K562 (cell line): ENCODE measurements around the gene SLC29A3. TPM values are rescaled to one million over a fixed set of nuclear protein-coding genes. Genes with fewer than 3 reads are reported as not detected.

Experiments
- AFF1 ChIP-seq, 2 experiments: fragments of 450-650 bp; IDR thresholded peaks; 2 replicates each; pipeline ENCODE4 v1.6.1; 2018; ENCODE audit warnings: mild to moderate bottlenecking in 2 of 2, low read depth in 1 of 2; ENCODE audit not compliant: partially characterized antibody in 2 of 2
- CLOCK ChIP-seq: fragments of 250-450 bp; sonication (Bioruptor Pico); IDR thresholded peaks from 2 replicates; pipeline ENCODE4 v1.4.0; 2020; ENCODE audit warnings: mild to moderate bottlenecking, moderate library complexity, borderline replicate concordance
- ETV5 ChIP-seq: sonication (generic); formaldehyde crosslinking; IDR thresholded peaks from 2 replicates; pipeline ENCODE4 v1.4.0; 2020; ENCODE audit warnings: low read depth, mild to moderate bottlenecking, missing genetic modification reagents
- GATA2 ChIP-seq: sonication (generic); formaldehyde crosslinking; IDR thresholded peaks from 2 replicates; pipeline ENCODE4 v1.4.0; 2020; ENCODE audit warnings: mild to moderate bottlenecking, missing genetic modification reagents
- NR2C2 ChIP-seq, 2 experiments: fragments of 200-800 bp in 1 of 2; sonication (Bioruptor generic) in 1 of 2; sonication (generic) in 1 of 2; formaldehyde crosslinking in 1 of 2; IDR thresholded peaks; 2 replicates each; pipeline versions ENCODE4 v1.6.1 to v1.8.0; 2016 to 2022; ENCODE audit warnings: mild to moderate bottlenecking in 1 of 2, missing compliant biosample characterization in 1 of 2, missing genetic modification characterization in 1 of 2, missing genetic modification reagents in 1 of 2
- SRSF9 ChIP-seq: fragments of 200-400 bp; formaldehyde crosslinking; IDR thresholded peaks from 2 replicates; pipeline ENCODE4 v1.6.1; 2017; ENCODE audit warnings: low read depth, low read length, borderline replicate concordance
- STAT5B ChIP-seq: fragments of 250-450 bp; sonication (Bioruptor Pico); IDR thresholded peaks from 2 replicates; pipeline ENCODE4 v1.8.0; 2021; ENCODE audit warnings: mild to moderate bottlenecking, inconsistent platforms
- TCF15 ChIP-seq: fragments of 250-450 bp; sonication (Bioruptor Pico); IDR thresholded peaks from 2 replicates; pipeline ENCODE4 v1.8.0; 2022; ENCODE audit warnings: moderate library complexity, mild to moderate bottlenecking, inconsistent platforms
- UBTF ChIP-seq, 2 experiments: IDR thresholded peaks; 2 replicates each; pipeline ENCODE4 v1.6.1; 2012; ENCODE audit warnings: improper control_type of control experiment in 2 of 2, low read depth in 2 of 2, low read length in 2 of 2, borderline replicate concordance in 1 of 2
- ZNF311 ChIP-seq: fragments of 250-450 bp; sonication (Bioruptor Pico); IDR thresholded peaks from 2 replicates; pipeline ENCODE4 v1.4.0; 2020; ENCODE audit warnings: mild to moderate bottlenecking, moderate library complexity
- ZNF551 ChIP-seq: fragments of 250-450 bp; sonication (Bioruptor Pico); IDR thresholded peaks from 2 replicates; pipeline ENCODE4 v1.5.0; 2021; ENCODE audit warnings: mild to moderate bottlenecking, moderate library complexity
- ZNF778 ChIP-seq: fragments of 450-650 bp; formaldehyde crosslinking; IDR thresholded peaks from 2 replicates; pipeline ENCODE4 v1.4.0; 2020; ENCODE audit warnings: mild to moderate bottlenecking, moderate library complexity
- polyA plus RNA-seq, 8 experiments: library from polyadenylated mRNA; depleted of rRNA in 4 of 8; stranded (reverse) in 5 of 8; unstranded in 3 of 8; fragments of >200 nt; fragmentation: Nextera tagmentation in 2 of 8; fragmentation: Illumina TruSeq in 1 of 8; extraction: Ambion mirVana in 2 of 8; extraction: Trizol in 1 of 8; gene quantifications; 2 replicates each; pipeline versions ENCODE4 v1.2.1 to v1.2.3, GENCODE V29; 2011 to 2014; ENCODE audit warnings: inconsistent platforms in 1 of 8, missing spikeins in 1 of 8
- total RNA-seq, 7 experiments: library from RNA; depleted of rRNA in 6 of 7; stranded (reverse); fragments of >200 nt in 6 of 7; fragmentation: Illumina TruSeq in 2 of 7; extraction: Trizol in 2 of 7; gene quantifications; 2 replicates each; pipeline versions ENCODE4 v1.2.1 to v1.2.3, GENCODE V29; 2011 to 2021; ENCODE audit warnings: low replicate concordance in 1 of 7

SLC29A3 gene
- total and polyA plus RNA-seq, 9 of the 15 experiments (the other 6 are each of a cell fraction or from before 2014, with no cell fraction given): 2.1 to 10.7 (median 4.6) TPM

- TF ChIP-seq UBTF (IDR thresholded peaks at IDR 0.05; ENCODE audit: borderline replicate concordance in 1 of 2, low read depth in 2 of 2, low read length in 2 of 2): no peak
- TF ChIP-seq SRSF9: no peak
- TF ChIP-seq NR2C2 (CRISPR knock-in tag; IDR thresholded peaks at IDR 0.05): no peak
- TF ChIP-seq NR2C2 (tag; IDR thresholded peaks at IDR 0.05): no peak
- no peak for TF ChIP-seq ZNF551 (CRISPR knock-in tag)
- TF ChIP-seq TCF15 (CRISPR knock-in tag): no peak
- no peak for TF ChIP-seq AFF1 (IDR thresholded peaks at IDR 0.05; ENCODE audit: low read depth in 1 of 2, partially characterized antibody in 2 of 2)
- no peak for TF ChIP-seq ZNF778 (CRISPR knock-in tag)
- no peak for TF ChIP-seq ZNF311 (CRISPR knock-in tag)
- no peak for TF ChIP-seq STAT5B
- TF ChIP-seq CLOCK (CRISPR knock-in tag): no peak
- no peak for TF ChIP-seq GATA2 (CRISPR knock-in tag)
- no peak for TF ChIP-seq ETV5 (CRISPR knock-in tag)
Measured at GRCh38 chr10:71368176-71368575, 49.1 kb downstream of the SLC29A3 start (continued).
